Stomach (tissue), 4 donors: ENCODE measurements around the gene SSBP3.

Source experiments
- CTCF ChIP-seq, 7 experiments: fragments of 450-650 bp in 4 of 7; fragments of 200-600 bp in 3 of 7; sonication (generic) in 3 of 7; IDR thresholded peaks; one replicate each; pipeline ENCODE4 v1.5.1; 2016 to 2019; ENCODE audit warnings: antibody characterized with exemption in 7 of 7, control low read depth in 2 of 7, mild to moderate bottlenecking in 1 of 7
- EP300 ChIP-seq: sonication (generic); formaldehyde crosslinking; IDR thresholded peaks from one replicate; pipeline ENCODE4 v1.6.1; 2017; ENCODE audit warnings: antibody characterized with exemption
- POLR2A ChIP-seq, 4 donors: fragments of 450-650 bp; IDR thresholded peaks; one replicate each; pipeline ENCODE4 v1.6.1; 2016; ENCODE audit warnings: antibody characterized with exemption in 4 of 4, control low read depth in 2 of 4, mild to moderate bottlenecking in 1 of 4, moderate library complexity in 1 of 4
- POLR2AphosphoS5 ChIP-seq, 3 donors: sonication (generic); formaldehyde crosslinking; IDR thresholded peaks; one replicate each; pipeline ENCODE4 v1.6.1; 2016; ENCODE audit warnings: antibody characterized with exemption in 3 of 3

DNA sequence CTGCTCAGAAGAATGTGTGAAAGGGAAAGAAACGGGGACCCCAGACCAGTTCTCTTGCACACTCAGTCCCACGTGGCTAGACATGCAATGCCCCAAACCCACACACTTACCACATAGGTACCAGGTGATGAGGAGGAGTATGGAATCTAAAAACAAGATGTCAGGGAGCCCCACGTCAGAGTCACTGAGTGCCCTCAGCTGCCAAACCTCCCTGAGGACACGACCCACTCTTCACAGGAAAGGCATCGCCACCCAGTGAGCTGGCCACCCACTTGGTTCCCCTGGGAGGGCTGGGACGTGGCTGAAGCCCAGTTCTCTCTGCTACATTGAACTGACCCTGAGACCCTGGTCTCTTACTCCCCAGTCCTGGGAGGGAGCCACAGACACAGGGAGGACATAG is 164.8 kb downstream of the SSBP3 start:
- TF ChIP-seq CTCF (IDR thresholded peaks at IDR 0.05) (no peak), POLR2AphosphoS5 (IDR thresholded peaks at IDR 0.05) (no peak), POLR2A (IDR thresholded peaks at IDR 0.05) (no peak), EP300 (no peak)
